ENCODE measurements around the gene CSRP3.

DNA sequence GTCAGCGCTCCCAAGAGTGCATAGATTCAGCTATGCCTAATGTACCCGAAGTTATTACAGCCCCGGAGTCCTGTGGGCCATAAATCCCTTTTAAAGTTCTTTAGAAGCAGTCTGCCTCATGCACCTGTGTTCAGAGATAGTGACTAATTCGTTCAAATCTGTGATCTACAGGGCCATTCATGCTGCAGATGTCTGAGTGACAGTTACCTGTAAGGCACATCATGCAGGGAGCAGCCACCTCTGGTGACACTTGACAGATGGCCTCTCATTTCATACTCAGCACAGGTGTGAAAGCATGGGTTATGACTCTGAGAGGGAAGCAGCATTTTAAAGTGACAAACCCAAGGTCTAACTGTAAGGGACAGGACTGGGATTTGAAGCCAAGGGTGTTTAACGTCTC lies 41.4 kb upstream of the CSRP3 start:
- TF ChIP-seq, protein P1, sequence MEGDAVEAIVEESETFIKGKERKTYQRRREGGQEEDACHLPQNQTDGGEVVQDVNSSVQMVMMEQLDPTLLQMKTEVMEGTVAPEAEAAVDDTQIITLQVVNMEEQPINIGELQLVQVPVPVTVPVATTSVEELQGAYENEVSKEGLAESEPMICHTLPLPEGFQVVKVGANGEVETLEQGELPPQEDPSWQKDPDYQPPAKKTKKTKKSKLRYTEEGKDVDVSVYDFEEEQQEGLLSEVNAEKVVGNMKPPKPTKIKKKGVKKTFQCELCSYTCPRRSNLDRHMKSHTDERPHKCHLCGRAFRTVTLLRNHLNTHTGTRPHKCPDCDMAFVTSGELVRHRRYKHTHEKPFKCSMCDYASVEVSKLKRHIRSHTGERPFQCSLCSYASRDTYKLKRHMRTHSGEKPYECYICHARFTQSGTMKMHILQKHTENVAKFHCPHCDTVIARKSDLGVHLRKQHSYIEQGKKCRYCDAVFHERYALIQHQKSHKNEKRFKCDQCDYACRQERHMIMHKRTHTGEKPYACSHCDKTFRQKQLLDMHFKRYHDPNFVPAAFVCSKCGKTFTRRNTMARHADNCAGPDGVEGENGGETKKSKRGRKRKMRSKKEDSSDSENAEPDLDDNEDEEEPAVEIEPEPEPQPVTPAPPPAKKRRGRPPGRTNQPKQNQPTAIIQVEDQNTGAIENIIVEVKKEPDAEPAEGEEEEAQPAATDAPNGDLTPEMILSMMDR (conservative IDR thresholded peaks at IDR 0.05) = no peak
- TF ChIP-seq EZH2 (IDR thresholded peaks at IDR 0.05; ENCODE audit: low read depth) = no peak
